Fibroblast of villous mesenchyme (primary cell): Measurements from ENCODE around the gene TXNRD3. TPM values are rescaled to one million over a fixed set of nuclear protein-coding genes. Genes with fewer than 3 reads are reported as not detected.

Experiments used
- DNase-seq: peaks from one replicate; pipeline ENCODE4 v3.0.0-alpha.2; 2010; ENCODE audit warnings: low read depth
- H3K4me3 ChIP-seq: 2 replicates; pipeline ENCODE4 v1.5.1; 2011; ENCODE audit warnings: low read depth, mild to moderate bottlenecking, low read length
- CTCF ChIP-seq: IDR thresholded peaks from 2 replicates; pipeline ENCODE4 v1.5.1; 2012; ENCODE audit warnings: low read depth, mild to moderate bottlenecking, low read length; ENCODE audit not compliant: insufficient read depth
- total RNA-seq: library from RNA; depleted of rRNA; stranded (reverse); fragments of >200 nt; gene quantifications from 2 replicates; pipeline ENCODE4 v1.2.3, GENCODE V29; 2012

TXNRD3 gene
- total RNA-seq, 1 donor = 13.4 TPM

- TF ChIP-seq CTCF = peak; percentile 22
- DNase-seq = no peak
- H3K4me3 ChIP-seq = no peak overlapping the region
Measured at GRCh38 chr3:126659915-126660886, 5.3 kb upstream of the TXNRD3 start.

- H3K4me3 ChIP-seq = no peak overlapping the region
- no peak for TF ChIP-seq CTCF
- DNase-seq = no peak
Measured at GRCh38 chr3:126658584-126658983, 3.7 kb upstream of the TXNRD3 start.

GRCh38 chr3:126657901-126658300 is 3.0 kb upstream of the TXNRD3 start:
- TF ChIP-seq CTCF = no peak
- DNase-seq = no peak
- no peak overlapping the region for H3K4me3 ChIP-seq

GRCh38 chr3:126656371-126657134 is 1.6 kb upstream of the TXNRD3 start:
- H3K4me3 ChIP-seq = no peak overlapping the region
- DNase-seq = no peak
- no peak for TF ChIP-seq CTCF

- H3K4me3 ChIP-seq = no peak overlapping the region
- no peak for TF ChIP-seq CTCF
- no peak for DNase-seq
Measured at GRCh38 chr3:126655887-126656286, 963 bp upstream of the TXNRD3 start.

- DNase-seq = no peak
- TF ChIP-seq CTCF = no peak
Measured at GRCh38 chr3:126649556-126650092, 5.3 kb downstream of the TXNRD3 start.

More at GRCh38 chr3:126649556-126650092, 5.3 kb downstream of the TXNRD3 start:
- H3K4me3 ChIP-seq = no peak overlapping the region
